Activated CD4-positive, CD25-positive, alpha-beta regulatory T cell (primary cell): ENCODE data around the gene TTC17.
"Not testable (repeated sequence)": the region's sequence is repeated elsewhere in the genome, so short reads cannot be mapped to it uniquely, and the experiment has no call there.

Source experiments
- DNase-seq, 4 experiments: peaks; one replicate each; lab custom pipeline; 2025; lab: John Stamatoyannopoulos, UW

Gene TTC17

GRCh38 chr11:43392713-43393112 lies 34.0 kb downstream of the TTC17 start:
- DNase-seq, result no peak

- no peak for DNase-seq
These were observed 35.1 kb downstream of the TTC17 start for GRCh38 chr11:43393765-43394355.

DNA sequence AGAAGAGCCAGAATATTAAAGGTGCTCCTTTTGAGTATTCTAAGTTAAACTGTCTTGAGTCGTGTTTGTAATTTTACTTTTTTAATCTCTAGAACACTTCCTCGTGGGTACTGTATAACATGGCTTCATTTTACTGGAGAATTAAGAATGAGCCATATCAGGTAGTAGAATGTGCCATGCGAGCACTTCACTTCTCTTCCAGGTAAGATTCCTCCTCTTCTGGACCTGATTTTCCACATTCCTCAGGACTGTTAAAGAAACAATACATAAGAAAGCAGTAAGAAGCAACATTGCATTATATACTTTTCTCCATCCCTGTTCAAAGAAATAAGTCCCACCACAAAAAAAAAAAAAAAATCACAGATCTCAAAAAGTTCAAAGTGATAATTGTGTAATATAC lies 37.9 kb downstream of the TTC17 start:
- DNase-seq, result no peak

DNA sequence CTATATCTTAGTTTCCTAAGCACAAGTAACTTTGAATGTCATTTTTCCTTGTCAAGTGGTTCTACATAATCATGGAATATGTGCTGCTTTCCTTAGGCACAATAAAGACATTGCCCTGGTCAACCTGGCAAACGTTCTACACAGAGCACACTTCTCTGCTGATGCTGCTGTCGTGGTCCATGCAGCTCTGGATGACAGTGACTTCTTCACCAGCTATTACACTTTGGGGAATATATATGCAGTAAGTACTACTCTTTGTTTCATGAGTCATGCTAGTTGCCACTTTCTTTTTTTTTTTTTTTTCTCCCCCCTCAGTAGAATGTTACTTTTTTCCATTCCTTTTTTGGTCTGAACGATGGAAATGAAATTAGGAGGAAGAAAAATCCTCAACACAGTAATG lies 38.5 kb downstream of the TTC17 start:
- no peak for DNase-seq

DNA sequence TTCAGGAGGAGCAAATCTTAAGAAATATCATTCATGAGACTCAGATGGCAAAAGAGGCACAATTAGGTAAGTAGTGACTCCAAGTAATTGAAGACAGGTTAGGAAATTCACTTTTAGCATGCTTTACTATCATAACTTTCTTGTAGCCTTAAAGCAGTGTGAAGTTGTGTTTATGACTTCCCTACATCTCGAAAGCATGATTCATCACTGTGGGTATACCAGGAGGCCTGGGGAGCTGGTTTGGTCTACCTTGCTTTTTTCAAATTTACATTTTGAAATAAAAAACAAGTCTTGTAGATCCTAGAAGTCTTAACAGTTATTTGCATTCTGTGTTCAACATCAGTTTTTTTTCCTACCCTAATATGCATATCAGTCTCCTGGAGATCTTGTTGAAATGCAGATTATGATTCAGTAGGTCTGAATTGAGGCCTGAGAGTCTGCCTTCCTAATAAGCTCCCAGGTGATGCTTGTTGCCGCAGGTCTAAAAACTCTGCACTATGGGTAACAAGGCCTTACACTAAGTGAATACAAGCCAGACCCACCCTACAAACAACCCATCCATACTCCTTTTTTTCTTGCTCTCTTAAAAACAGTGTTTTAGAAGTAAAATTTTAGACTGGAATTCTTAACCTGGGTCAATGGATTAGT lies 41.4 kb downstream of the TTC17 start:
- no peak for DNase-seq

DNA sequence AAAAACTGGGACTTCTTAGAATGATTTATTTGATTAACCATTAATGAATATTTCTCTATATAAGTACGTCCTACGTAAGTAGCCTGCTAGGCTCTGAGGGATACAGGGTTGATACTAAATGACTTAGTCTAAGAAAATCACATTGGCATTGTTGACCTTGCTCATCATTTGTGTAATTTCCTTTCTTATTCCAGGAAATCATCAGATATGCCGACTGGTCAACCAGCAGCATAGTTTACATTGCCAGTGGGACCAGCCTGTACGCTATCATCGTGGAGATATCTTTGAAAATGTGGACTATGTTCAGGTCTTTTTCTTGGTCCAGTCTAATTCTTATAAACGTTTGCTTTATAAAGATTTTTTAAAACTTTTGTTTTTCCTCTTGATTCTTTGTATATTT lies 42.5 kb downstream of the TTC17 start:
- DNase-seq, result no peak

- DNase-seq, result not testable (repeated sequence)
These were observed 43.1 kb downstream of the TTC17 start for GRCh38 chr11:43401811-43402210.

GRCh38 chr11:43403357-43404231 lies 44.9 kb downstream of the TTC17 start:
- DNase-seq, result no peak

DNA sequence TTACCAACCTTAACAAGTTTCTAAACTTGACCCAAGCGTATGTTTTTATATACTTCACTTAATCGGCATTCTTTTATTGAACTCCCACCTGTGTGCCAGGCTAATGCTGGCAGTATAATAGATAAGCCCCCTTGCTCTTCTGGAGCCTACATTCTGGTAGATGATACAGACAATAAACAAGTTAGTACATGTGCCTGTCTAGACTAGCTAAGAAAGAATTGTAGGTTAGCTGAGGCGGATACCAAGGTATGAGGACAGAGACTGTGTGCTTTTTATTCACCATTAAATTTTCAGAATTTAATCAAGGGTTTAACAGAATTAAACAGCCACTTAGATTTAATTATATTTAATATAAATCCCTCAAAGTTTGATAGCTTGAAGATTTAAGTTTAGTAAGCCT lies 45.7 kb downstream of the TTC17 start:
- DNase-seq, result no peak

DNA sequence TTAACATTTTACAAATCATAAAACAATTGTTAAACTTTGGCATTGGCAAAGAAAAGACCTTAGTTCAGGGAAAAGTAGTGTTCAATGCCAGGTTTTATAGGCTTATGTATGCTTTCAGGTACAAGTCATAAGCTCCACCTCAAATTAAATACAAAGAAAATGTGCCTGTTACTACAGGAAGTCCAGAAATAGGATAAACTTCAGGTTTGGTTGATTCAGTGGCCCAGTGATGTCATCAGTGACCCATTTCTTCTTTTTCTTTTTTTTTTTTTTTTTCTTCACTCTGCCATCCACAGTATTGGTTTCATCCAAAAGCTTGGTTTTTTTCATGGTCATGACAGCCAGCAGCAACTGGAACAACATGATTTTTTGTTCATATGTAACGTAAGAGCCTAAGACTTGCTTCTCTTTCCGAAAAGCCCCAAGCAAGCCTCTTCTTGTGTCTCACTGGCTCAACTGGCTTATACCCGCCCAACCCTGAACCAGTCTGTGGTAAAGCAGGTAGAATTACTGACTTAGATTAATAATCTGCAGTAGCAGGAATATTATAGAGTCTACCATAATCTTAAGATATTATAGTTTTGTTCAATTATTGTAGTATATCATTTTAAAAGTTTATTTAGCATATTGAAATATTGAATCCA lies 46.2 kb downstream of the TTC17 start:
- no peak for DNase-seq

DNA sequence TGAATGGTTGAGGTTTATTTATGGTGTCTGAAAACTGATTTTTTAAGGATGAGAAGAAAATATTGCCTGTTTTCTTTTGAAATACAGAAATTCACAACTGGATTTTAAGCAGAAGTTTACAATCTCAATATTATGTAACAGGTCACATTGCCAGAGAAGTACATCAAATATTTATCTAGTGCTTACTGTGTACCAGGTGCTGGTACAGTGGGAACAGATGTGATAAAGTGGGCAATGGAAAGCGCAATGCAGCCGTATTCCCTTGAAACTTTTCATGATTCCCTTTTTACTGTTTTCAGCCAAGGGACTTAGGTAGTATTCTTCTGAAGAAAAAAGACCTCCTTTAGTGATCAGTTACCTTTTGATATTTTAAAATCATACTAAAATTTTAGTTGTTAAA lies 49.6 kb downstream of the TTC17 start:
- no peak for DNase-seq

DNA sequence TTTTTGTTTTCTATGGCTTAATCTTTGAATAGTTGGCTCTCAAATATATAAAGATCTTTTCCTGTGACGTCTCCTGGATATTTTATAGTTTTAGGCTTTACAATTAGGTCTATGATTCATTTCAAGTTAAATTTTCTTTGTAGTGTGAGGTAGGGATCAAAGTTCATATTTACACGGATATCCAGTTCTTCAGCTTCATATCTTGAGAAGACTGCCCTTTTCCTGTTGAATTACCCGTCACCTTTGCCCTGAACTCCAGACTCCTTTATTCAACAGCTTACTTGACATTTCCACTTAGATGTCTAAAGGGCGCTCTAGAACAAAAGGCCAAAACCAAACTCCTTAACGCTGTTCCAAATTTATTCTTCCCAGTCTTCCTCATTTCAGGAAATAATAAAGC lies 51.7 kb downstream of the TTC17 start:
- DNase-seq, result no peak

DNA sequence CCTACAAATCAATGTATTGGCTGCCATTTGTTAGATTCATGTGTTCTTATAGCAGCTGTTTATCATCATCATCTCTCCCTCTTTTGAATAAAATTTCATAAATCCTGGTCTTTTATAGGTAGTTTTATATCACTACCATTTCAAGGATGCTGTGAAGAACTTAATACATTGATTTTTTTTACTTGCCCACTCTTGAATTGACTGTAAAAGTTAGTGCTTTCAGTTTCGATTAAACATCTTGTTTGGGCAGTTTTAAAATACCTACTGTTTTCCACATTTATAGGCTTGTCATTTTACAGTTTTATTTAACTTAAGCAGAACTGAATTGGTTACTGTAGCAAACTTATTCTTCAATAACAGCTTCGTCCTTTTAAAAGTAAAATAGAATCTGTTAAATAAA lies 59.5 kb downstream of the TTC17 start:
- no peak for DNase-seq

- no peak for DNase-seq
These were observed 60.7 kb downstream of the TTC17 start for GRCh38 chr11:43419460-43419859.

GRCh38 chr11:43427971-43428370 lies 69.3 kb downstream of the TTC17 start:
- DNase-seq, result no peak

DNA sequence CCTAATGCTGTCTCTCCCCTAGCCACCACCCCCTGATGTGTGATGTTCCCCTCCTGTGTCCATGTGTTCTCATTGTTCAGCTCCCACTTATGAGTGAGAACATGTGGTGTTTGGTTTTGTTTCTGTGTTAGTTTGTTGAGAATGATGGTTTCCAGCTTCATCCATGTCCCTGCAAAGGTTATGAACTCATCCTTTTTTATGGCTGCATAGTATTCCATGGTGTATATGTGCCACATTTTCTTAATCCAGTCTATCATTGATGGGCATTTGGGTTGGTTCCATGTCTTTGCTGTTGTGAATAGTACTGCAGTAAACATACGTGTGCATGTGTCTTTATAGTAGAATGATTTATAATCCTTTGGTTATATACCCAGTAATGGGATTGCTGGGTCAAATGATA lies 72.2 kb downstream of the TTC17 start:
- DNase-seq, result not testable (repeated sequence)

GRCh38 chr11:43434893-43435292 lies 76.2 kb downstream of the TTC17 start:
- DNase-seq, result no peak

- DNase-seq, result no peak
These were observed 81.8 kb downstream of the TTC17 start for GRCh38 chr11:43440486-43440885.

DNA sequence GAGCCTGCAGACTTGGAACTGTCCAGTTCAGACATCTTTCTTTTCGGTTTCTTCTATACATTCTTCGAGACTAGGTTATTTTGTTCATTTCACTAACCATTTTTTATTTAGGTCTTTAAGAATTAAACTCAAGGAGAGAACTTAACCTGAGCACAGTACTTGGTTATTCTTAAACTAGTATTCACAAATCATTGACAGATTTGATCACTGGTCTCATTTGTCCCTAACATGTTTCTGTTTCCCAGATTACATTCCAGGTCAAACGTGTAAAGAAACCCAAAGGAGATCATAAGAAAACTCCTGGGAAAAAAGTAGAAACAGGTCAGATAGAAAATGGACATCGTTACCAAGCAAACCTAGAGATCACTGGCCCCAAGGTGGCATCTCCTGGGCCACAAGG lies 85.1 kb downstream of the TTC17 start:
- DNase-seq, result no peak

GRCh38 chr11:43447151-43447550 lies 88.4 kb downstream of the TTC17 start:
- DNase-seq, result no peak

DNA sequence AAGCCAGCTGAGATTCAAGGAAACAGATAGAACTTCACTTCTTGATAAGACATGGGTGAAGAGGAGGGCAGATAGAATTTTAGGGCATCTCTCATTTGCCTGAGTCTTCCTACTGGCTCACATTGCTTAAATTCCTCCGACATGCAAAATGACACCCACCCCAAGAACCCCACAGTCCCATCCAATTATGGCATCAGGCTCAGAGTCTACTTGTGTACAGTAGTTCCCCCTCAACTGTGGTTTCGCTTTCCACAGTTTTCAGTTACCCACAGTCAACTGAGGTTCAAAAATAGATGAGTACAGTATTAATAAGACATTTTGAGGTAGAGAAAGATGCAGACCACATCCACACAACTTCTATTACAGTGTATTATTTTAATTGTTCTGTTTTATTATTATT lies 99.8 kb downstream of the TTC17 start:
- DNase-seq, result no peak

GRCh38 chr11:43459246-43459645 lies 100.5 kb downstream of the TTC17 start:
- DNase-seq, result no peak

DNA sequence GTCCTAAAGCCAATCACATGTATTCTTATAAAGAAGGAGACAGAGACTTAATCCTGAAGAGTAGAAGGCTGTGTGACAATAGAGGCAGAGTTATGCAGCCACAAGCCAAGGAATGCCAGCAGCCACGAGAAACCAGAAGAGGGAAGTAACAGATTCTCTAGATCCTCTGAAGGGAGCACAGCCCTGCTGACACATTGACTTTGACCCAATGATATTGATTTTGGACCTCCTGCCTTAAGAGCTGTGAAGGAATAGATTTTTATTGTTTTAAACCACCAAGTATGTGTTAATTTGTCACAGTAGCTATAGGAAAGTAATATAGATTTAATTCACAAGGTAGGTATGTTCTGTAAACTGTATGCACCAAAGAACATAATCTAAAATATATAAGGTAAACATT lies 103.6 kb downstream of the TTC17 start:
- no peak for DNase-seq
